GM18499 (cell line): ENCODE results near the gene ARSB.
"Not testable (repeated sequence)": the region's sequence is repeated elsewhere in the genome, so short reads cannot be mapped to it uniquely, and the experiment has no call there.

Source experiments
- ATAC-seq: cut with Tn5 transposase; IDR thresholded peaks from one replicate; pipeline ENCODE4 v1.9.1; 2021; ENCODE audit warnings: moderate number of reproducible peaks; ENCODE audit not compliant: insufficient read depth, unreplicated experiment

ARSB gene

GRCh38 chr5:78997090-78997489 lies 12.0 kb upstream of the ARSB start:
- no peak for ATAC-seq

- no peak for ATAC-seq
Measured at GRCh38 chr5:78995521-78996007, 10.5 kb upstream of the ARSB start.

- ATAC-seq = no peak
Measured at GRCh38 chr5:78993165-78993564, 8.1 kb upstream of the ARSB start.

- ATAC-seq = no peak
Measured at GRCh38 chr5:78992146-78992545, 7.0 kb upstream of the ARSB start.

GRCh38 chr5:78989080-78989479 lies 4.0 kb upstream of the ARSB start:
- no peak for ATAC-seq

- no peak for ATAC-seq
Measured at GRCh38 chr5:78985725-78986223, 664 bp upstream of the ARSB start.

GRCh38 chr5:78984439-78985115 lies 533 bp downstream of the ARSB start:
- ATAC-seq = no peak

GRCh38 chr5:78983601-78984438 lies 1.3 kb downstream of the ARSB start:
- ATAC-seq = no peak

- ATAC-seq = not testable (repeated sequence)
Measured at GRCh38 chr5:78983194-78983593, 1.9 kb downstream of the ARSB start.

GRCh38 chr5:78979909-78980308 lies 5.2 kb downstream of the ARSB start:
- no peak for ATAC-seq

GRCh38 chr5:78979117-78979742 lies 5.9 kb downstream of the ARSB start:
- no peak for ATAC-seq

GRCh38 chr5:78975035-78975434 lies 10.1 kb downstream of the ARSB start:
- ATAC-seq = no peak

- no peak for ATAC-seq
Measured at GRCh38 chr5:78974601-78975000, 10.5 kb downstream of the ARSB start.

- no peak for ATAC-seq
Measured at GRCh38 chr5:78974011-78974410, 11.1 kb downstream of the ARSB start.

- ATAC-seq = no peak
Measured at GRCh38 chr5:78972654-78973428, 12.3 kb downstream of the ARSB start.

GRCh38 chr5:78971998-78972397 lies 13.1 kb downstream of the ARSB start:
- no peak for ATAC-seq

- no peak for ATAC-seq
Measured at GRCh38 chr5:78968781-78969180, 16.3 kb downstream of the ARSB start.

- no peak for ATAC-seq
Measured at GRCh38 chr5:78964889-78965288, 20.2 kb downstream of the ARSB start.

- no peak for ATAC-seq
Measured at GRCh38 chr5:78961743-78962142, 23.4 kb downstream of the ARSB start.

- no peak for ATAC-seq
Measured at GRCh38 chr5:78959767-78960166, 25.3 kb downstream of the ARSB start.
